A549 (cell line): ENCODE data around the gene ADAMTS12. TPM values are rescaled to one million over a fixed set of nuclear protein-coding genes. Genes with fewer than 3 reads are reported as not detected.

Experiments
- ATAC-seq, 2 experiments: fragments of 200-7000 bp in 1 of 2; fragments of >200 bp in 1 of 2; cut with Nextera tagmentation in 1 of 2; cut with Tn5 transposase in 1 of 2; 3 replicates each; pipeline versions ENCODE4 v1.8.0 to v1.9.1; 2018 to 2020; ENCODE audit warnings: mild to moderate bottlenecking in 1 of 2, moderate library complexity in 1 of 2
- CTCF ChIA-PET: fragments of 300-600 bp; sonication (Branson Sonifier 250); formaldehyde crosslinking; extraction: SDS; loops from one replicate; lab custom pipeline; 2021; ENCODE audit warnings: antibody characterized with exemption, inconsistent platforms; lab: Yijun Ruan, JAX
- POLR2A ChIA-PET: fragments of 350-600 bp; formaldehyde crosslinking; extraction: SDS; loops from one replicate; lab custom pipeline; 2021; ENCODE audit warnings: antibody characterized with exemption, inconsistent platforms; lab: Yijun Ruan, JAX
- DNase-seq, 2 experiments: peaks; one replicate each; pipeline versions ENCODE4 v3.0.0 to v3.0.0-alpha.2; 2011 to 2016; ENCODE audit warnings: low read depth in 1 of 2, low spot score in 1 of 2
- FAIRE-seq: peaks from 2 replicates; lab custom pipeline; 2011; peaks lifted over from hg19 to GRCh38; lab: Jason Lieb, UNC
- H3K27ac ChIP-seq, 2 experiments: fragments of >200 bp; sonication (Bioruptor Twin); formaldehyde crosslinking; 3 replicates each; pipeline ENCODE4 v1.5.1; 2016 to 2017
- H3K4me1 ChIP-seq: fragments of >200 bp; sonication (Bioruptor Twin); formaldehyde crosslinking; 3 replicates; pipeline ENCODE4 v1.6.1; 2016
- H3K4me2 ChIP-seq: fragments of >200 bp; sonication (Bioruptor Twin); formaldehyde crosslinking; 3 replicates; pipeline ENCODE4 v1.6.1; 2016
- H3K4me3 ChIP-seq: fragments of >200 bp; sonication (Bioruptor Twin); formaldehyde crosslinking; 3 replicates; pipeline ENCODE4 v1.5.1; 2016
- H3K9me3 ChIP-seq: fragments of >200 bp; sonication (Bioruptor Twin); formaldehyde crosslinking; 3 replicates; pipeline ENCODE4 v1.6.1; 2016
- CBX2 ChIP-seq: fragments of 200-600 bp; sonication (generic); IDR thresholded peaks from 2 replicates; pipeline ENCODE4 v1.6.1; 2016; ENCODE audit warnings: low read depth, mild to moderate bottlenecking, borderline replicate concordance
- CHD2 ChIP-seq: fragments of 150-350 bp; IDR thresholded peaks from 2 replicates; pipeline ENCODE4 v1.6.1; 2014; ENCODE audit warnings: low read length; ENCODE audit not compliant: partially characterized antibody
- HDAC2 ChIP-seq: fragments of 200-600 bp; sonication (generic); IDR thresholded peaks from 2 replicates; pipeline ENCODE4 v1.6.1; 2016
- HOXB5 ChIP-seq: fragments of 250-450 bp; sonication (Bioruptor Pico); IDR thresholded peaks from 2 replicates; pipeline ENCODE4 v1.5.0; 2020; ENCODE audit warnings: mild to moderate bottlenecking, moderate library complexity
- JUNB ChIP-seq: fragments of >200 bp; sonication (Bioruptor Twin); formaldehyde crosslinking; IDR thresholded peaks from 2 replicates; pipeline ENCODE4 v1.6.1; 2016
- KDM5A ChIP-seq: fragments of 200-600 bp; sonication (generic); IDR thresholded peaks from 2 replicates; pipeline ENCODE4 v1.6.1; 2016; ENCODE audit warnings: antibody characterized with exemption, mild to moderate bottlenecking
- NPAS2 ChIP-seq: fragments of 250-450 bp; sonication (Bioruptor Pico); IDR thresholded peaks from 2 replicates; pipeline ENCODE4 v1.8.0; 2022; ENCODE audit warnings: mild to moderate bottlenecking, moderate library complexity, borderline replicate concordance
- NR3C1 ChIP-seq: fragments of >200 bp; sonication (Bioruptor Twin); formaldehyde crosslinking; IDR thresholded peaks from 3 replicates; pipeline ENCODE4 v1.6.1; 2017
- PHF8 ChIP-seq: fragments of 200-600 bp; sonication (generic); IDR thresholded peaks from 2 replicates; pipeline ENCODE4 v1.6.1; 2016; ENCODE audit warnings: low read depth, mild to moderate bottlenecking, antibody characterized with exemption, moderate library complexity, borderline replicate concordance
- RARB ChIP-seq: fragments of 250-450 bp; sonication (Bioruptor Pico); IDR thresholded peaks from 2 replicates; pipeline ENCODE4 v1.8.0; 2021; ENCODE audit warnings: mild to moderate bottlenecking, moderate library complexity
- REST ChIP-seq: fragments of 200-600 bp; sonication (generic); IDR thresholded peaks from 2 replicates; pipeline ENCODE4 v1.6.1; 2016; ENCODE audit warnings: antibody characterized with exemption, mild to moderate bottlenecking, moderate library complexity
- RFX5 ChIP-seq: fragments of 450-650 bp; IDR thresholded peaks from 2 replicates; pipeline ENCODE4 v1.7.1; 2014; ENCODE audit warnings: antibody characterized with exemption, mild to moderate bottlenecking, moderate library complexity
- TFCP2L1 ChIP-seq: fragments of 250-450 bp; sonication (Bioruptor Pico); IDR thresholded peaks from 2 replicates; pipeline ENCODE4 v1.5.0; 2021; ENCODE audit warnings: mild to moderate bottlenecking
- TP53 ChIP-seq: fragments of 250-450 bp; sonication (Bioruptor Pico); IDR thresholded peaks from 2 replicates; pipeline ENCODE4 v1.5.0; 2021; ENCODE audit warnings: mild to moderate bottlenecking, moderate library complexity
- USF2 ChIP-seq: fragments of 450-650 bp; IDR thresholded peaks from 2 replicates; pipeline ENCODE4 v1.6.1; 2014; ENCODE audit warnings: antibody characterized with exemption
- WGBS: methylation state at CpG from one replicate; pipeline ENCODE4 v1.1.6; 2017; ENCODE audit errors: missing lambda C conversion rate; 5-methylcytosine and 5-hydroxymethylcytosine counted together
- polyA plus RNA-seq, 4 experiments: library from polyadenylated mRNA; depleted of rRNA in 3 of 4; stranded (reverse); fragments of >200 nt; fragmentation: RNase III in 1 of 4; extraction: RNeasy Plus Mini Kit Qiagen cat#74134 plus additional on column Dnase treatment in 1 of 4; gene quantifications; 2 replicates in 3 of 4; 3 replicates in 1 of 4; pipeline ENCODE4 v1.2.3, GENCODE V29; 2011 to 2017
- TF ChIP-seq, protein P1 (sequence below): IDR thresholded peaks from 2 replicates; pipeline ENCODE4 v1.6.1; 2012
- TF ChIP-seq, protein P2 (sequence below): IDR thresholded peaks from 2 replicates; pipeline ENCODE4 v1.6.1; 2012; ENCODE audit warnings: low read depth, borderline replicate concordance
- TF ChIP-seq, protein P3 (sequence below): IDR thresholded peaks from 2 replicates; pipeline ENCODE4 v1.6.1; 2012

Gene ADAMTS12
- polyA plus RNA-seq, 2 of the 4 experiments (the other 2 are of a cell fraction), result 4.8 to 6.8 TPM

- H3K4me2 ChIP-seq, result no peak overlapping the region
- no peaks in the 10 kb centered on the region for H3K9me3 ChIP-seq
- no peak overlapping the region for H3K4me3 ChIP-seq
- FAIRE-seq (no peak), DNase-seq (no peak), ATAC-seq (no peak)
- POLR2A ChIA-PET, result no interaction called here
- H3K27ac ChIP-seq, result no peak overlapping the region
- TF ChIP-seq, protein P1, sequence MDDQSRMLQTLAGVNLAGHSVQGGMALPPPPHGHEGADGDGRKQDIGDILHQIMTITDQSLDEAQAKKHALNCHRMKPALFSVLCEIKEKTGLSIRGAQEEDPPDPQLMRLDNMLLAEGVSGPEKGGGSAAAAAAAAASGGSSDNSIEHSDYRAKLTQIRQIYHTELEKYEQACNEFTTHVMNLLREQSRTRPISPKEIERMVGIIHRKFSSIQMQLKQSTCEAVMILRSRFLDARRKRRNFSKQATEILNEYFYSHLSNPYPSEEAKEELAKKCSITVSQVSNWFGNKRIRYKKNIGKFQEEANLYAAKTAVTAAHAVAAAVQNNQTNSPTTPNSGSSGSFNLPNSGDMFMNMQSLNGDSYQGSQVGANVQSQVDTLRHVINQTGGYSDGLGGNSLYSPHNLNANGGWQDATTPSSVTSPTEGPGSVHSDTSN, result no peak
- TF ChIP-seq CBX2, result no peak
- no peak for TF ChIP-seq NPAS2 (CRISPR knock-in tag)
- TF ChIP-seq RFX5, result no peak
- 0 out of 3 replicates have a peak, but pooled peaks cover 4% of the 10 kb centered on the region for H3K4me1 ChIP-seq
- 30% methylated on average over 3 of the region's 3 CpGs for WGBS
- CTCF ChIA-PET, result interaction anchor here (0.7 to 1.1 kb wide), 5 partner anchors 9 to 306 kb away, joined by 3 to 4 read pairs (median 3); partner anchors contain the start of gene ADAMTS12
Measured at GRCh38 chr5:33734537-33734936, 157.3 kb downstream of the ADAMTS12 start.

DNA sequence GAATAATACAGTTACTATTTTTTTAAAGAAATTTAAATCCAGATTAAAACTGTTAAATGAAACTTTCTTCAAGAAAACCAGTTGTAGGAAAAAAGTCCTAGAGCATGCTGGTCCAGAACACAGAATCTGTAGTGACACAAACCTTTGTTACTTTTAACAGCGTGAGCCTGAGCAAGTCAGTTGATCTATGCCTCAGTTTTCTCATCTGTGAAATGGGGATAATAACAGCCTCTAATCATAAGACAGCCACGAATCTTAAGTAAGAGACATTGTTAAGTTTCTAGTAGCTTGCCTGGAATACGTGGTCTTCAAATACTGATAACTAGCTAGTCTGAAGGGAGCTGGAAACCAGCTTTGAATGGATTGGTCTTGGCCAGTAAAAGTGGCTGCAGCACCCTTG, 158.6 kb downstream of the ADAMTS12 start:
- Histone ChIP-seq H3K4me3 (no peak overlapping the region), H3K27ac (no peak overlapping the region)
- no peak for FAIRE-seq
- no peak for TF ChIP-seq CHD2
- no peak for TF ChIP-seq TP53 (CRISPR knock-in tag)
- TF ChIP-seq, protein P2, sequence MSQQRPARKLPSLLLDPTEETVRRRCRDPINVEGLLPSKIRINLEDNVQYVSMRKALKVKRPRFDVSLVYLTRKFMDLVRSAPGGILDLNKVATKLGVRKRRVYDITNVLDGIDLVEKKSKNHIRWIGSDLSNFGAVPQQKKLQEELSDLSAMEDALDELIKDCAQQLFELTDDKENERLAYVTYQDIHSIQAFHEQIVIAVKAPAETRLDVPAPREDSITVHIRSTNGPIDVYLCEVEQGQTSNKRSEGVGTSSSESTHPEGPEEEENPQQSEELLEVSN, result no peak
- TF ChIP-seq JUNB, result no peak
- no peak for TF ChIP-seq RARB
- TF ChIP-seq, protein P3, sequence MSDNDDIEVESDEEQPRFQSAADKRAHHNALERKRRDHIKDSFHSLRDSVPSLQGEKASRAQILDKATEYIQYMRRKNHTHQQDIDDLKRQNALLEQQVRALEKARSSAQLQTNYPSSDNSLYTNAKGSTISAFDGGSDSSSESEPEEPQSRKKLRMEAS, result no peak
- TF ChIP-seq, all 56 proteins: peak for 0
- H3K9me3 ChIP-seq, result no peaks in the 10 kb centered on the region
- 54% methylated on average over 3 of the region's 3 CpGs for WGBS
- no peak overlapping the region for H3K4me2 ChIP-seq
- DNase-seq, result no peak
- CTCF ChIA-PET, result interaction anchor here (1.1 kb wide), 1 partner anchor 237 kb away, joined by 4 read pairs; no protein-coding TSS in a partner anchor
- H3K4me1 ChIP-seq, result 0 out of 3 replicates have a peak, but pooled peaks cover 4% of the 10 kb centered on the region
- POLR2A ChIA-PET, result no interaction called here
- no peak for ATAC-seq

GRCh38 chr5:33726422-33727165, 165.2 kb downstream of the ADAMTS12 start:
- ChIA-PET POLR2A (no interaction called here), CTCF (interaction anchor here (1.0 kb wide), 1 partner anchor 16 kb away, joined by 3 read pairs; no protein-coding TSS in a partner anchor)
- whole genome bisulfite sequencing, result 61% methylated on average over 9 of the region's 9 CpGs
- Histone ChIP-seq H3K4me3 (no peak overlapping the region), H3K27ac (no peak overlapping the region), H3K4me2 (no peak overlapping the region), H3K4me1 (no peaks in the 10 kb centered on the region), H3K9me3 (no peaks in the 10 kb centered on the region)
- no peak for ATAC-seq
- TF ChIP-seq HDAC2 (no peak), NR3C1 (no peak), NPAS2 (CRISPR knock-in tag) (no peak)
- FAIRE-seq, result no peak
- no peak for DNase-seq

- WGBS, result 56% methylated on average over 3 of the region's 3 CpGs
- DNase-seq (no peak), FAIRE-seq (no peak), ATAC-seq (no peak)
- ChIA-PET CTCF (no interaction called here), POLR2A (no interaction called here)
- TF ChIP-seq KDM5A (no peak), RARB (no peak), HOXB5 (CRISPR knock-in tag) (no peak), REST (no peak), NPAS2 (CRISPR knock-in tag) (no peak), USF2 (no peak), TP53 (CRISPR knock-in tag) (no peak), TFCP2L1 (CRISPR knock-in tag) (no peak), HDAC2 (no peak), NR3C1 (no peak), CHD2 (no peak), PHF8 (no peak)
- TF ChIP-seq, protein P3, result no peak
- TF ChIP-seq, protein P2, result no peak
- Histone ChIP-seq H3K4me3 (no peak overlapping the region), H3K9me3 (no peaks in the 10 kb centered on the region), H3K4me2 (no peak overlapping the region), H3K27ac (no peak overlapping the region), H3K4me1 (no peaks in the 10 kb centered on the region)
Measured at GRCh38 chr5:33725806-33726205, 166.0 kb downstream of the ADAMTS12 start.
